Neuronal stem cell (in vitro differentiated cells): ENCODE results near the gene CCDC85B.

ENCODE experiments used
- DNase-seq: peaks from one replicate; pipeline ENCODE4 v3.0.0-alpha.2; 2013; ENCODE audit warnings: low spot score
- H2AFZ ChIP-seq: one replicate; pipeline ENCODE4 v1.6.1; 2013; ENCODE audit warnings: mild to moderate bottlenecking, low read length, inconsistent platforms
- H2AK5ac ChIP-seq: 2 replicates; pipeline ENCODE4 v1.6.1; 2013; ENCODE audit warnings: low read depth, mild to moderate bottlenecking, inconsistent platforms, low read length, moderate library complexity, mixed read lengths
- H2BK120ac ChIP-seq: 2 replicates; pipeline ENCODE4 v1.6.1; 2013; ENCODE audit warnings: low read depth, mild to moderate bottlenecking, inconsistent platforms, low read length, moderate library complexity, mixed read lengths
- H2BK12ac ChIP-seq: one replicate; pipeline ENCODE4 v1.6.1; 2013; ENCODE audit warnings: low read length, inconsistent platforms
- H2BK15ac ChIP-seq: 2 replicates; pipeline ENCODE4 v1.6.1; 2013; ENCODE audit warnings: mild to moderate bottlenecking, low read length, inconsistent platforms, mixed read lengths
- H2BK5ac ChIP-seq: one replicate; pipeline ENCODE4 v1.6.1; 2013; ENCODE audit warnings: inconsistent platforms, mild to moderate bottlenecking, low read length, moderate library complexity
- H3K14ac ChIP-seq: one replicate; pipeline ENCODE4 v1.6.1; 2013; ENCODE audit warnings: low read length, inconsistent platforms
- H3K18ac ChIP-seq: 2 replicates; pipeline ENCODE4 v1.6.1; 2013; ENCODE audit warnings: low read length, inconsistent platforms
- H3K23ac ChIP-seq: 2 replicates; pipeline ENCODE4 v1.6.1; 2013; ENCODE audit warnings: low read depth, mild to moderate bottlenecking, mixed read lengths, low read length, inconsistent platforms; ENCODE audit not compliant: poor library complexity
- H3K27ac ChIP-seq: replicated peaks from 3 replicates; pipeline ENCODE4 v1.5.1; 2013; ENCODE audit warnings: low read length, inconsistent platforms
- H3K27me3 ChIP-seq, 3 experiments: 2 replicates each; pipeline ENCODE4 v1.6.1; 2013; ENCODE audit warnings: low read length in 3 of 3, mild to moderate bottlenecking in 2 of 3, inconsistent platforms in 1 of 3, low read depth in 1 of 3, mixed read lengths in 1 of 3, moderate library complexity in 1 of 3; ENCODE audit not compliant: control insufficient read depth in 3 of 3, insufficient read depth in 3 of 3
- H3K36me3 ChIP-seq, 2 donors: replicated peaks in 1 of 2; 2 replicates each; pipeline ENCODE4 v1.6.1; 2013; ENCODE audit warnings: low read length in 2 of 2; ENCODE audit not compliant: control insufficient read depth in 2 of 2, insufficient read depth in 2 of 2
- H3K4ac ChIP-seq: 2 replicates; pipeline ENCODE4 v1.6.1; 2013; ENCODE audit warnings: inconsistent platforms, mild to moderate bottlenecking, low read length, moderate library complexity
- H3K4me1 ChIP-seq, 2 donors: 1 replicate in 1 of 2; 2 replicates in 1 of 2; pipeline ENCODE4 v1.6.1; 2013; ENCODE audit warnings: low read length in 2 of 2, low read depth in 1 of 2; ENCODE audit not compliant: control insufficient read depth in 2 of 2, insufficient read depth in 1 of 2
- H3K4me2 ChIP-seq: one replicate; pipeline ENCODE4 v1.6.1; 2013; ENCODE audit warnings: mild to moderate bottlenecking, low read length, inconsistent platforms; ENCODE audit not compliant: insufficient read depth, poor library complexity, severe bottlenecking
- H3K4me3 ChIP-seq, 2 donors: 2 replicates each; pipeline ENCODE4 v1.5.1; 2013; ENCODE audit warnings: low read length in 2 of 2, mild to moderate bottlenecking in 2 of 2, inconsistent platforms in 1 of 2, moderate library complexity in 1 of 2
- H3K79me1 ChIP-seq: one replicate; pipeline ENCODE4 v1.6.1; 2013; ENCODE audit warnings: low read depth, mild to moderate bottlenecking, inconsistent platforms, low read length, moderate library complexity
- H3K9ac ChIP-seq: one replicate; pipeline ENCODE4 v1.6.1; 2013; ENCODE audit warnings: mild to moderate bottlenecking, low read depth, low read length, inconsistent platforms; ENCODE audit not compliant: poor library complexity
- H3K9me3 ChIP-seq, 2 donors: replicated peaks in 1 of 2; 2 replicates each; pipeline versions ENCODE3 to v1.6.1; 2013; ENCODE audit warnings: low read length in 2 of 2, mild to moderate bottlenecking in 2 of 2, inconsistent platforms in 1 of 2, low read depth in 1 of 2, mixed read lengths in 1 of 2, moderate library complexity in 1 of 2; ENCODE audit not compliant: control insufficient read depth in 2 of 2, insufficient read depth in 1 of 2
- H4K8ac ChIP-seq: one replicate; pipeline ENCODE4 v1.6.1; 2013; ENCODE audit warnings: low read depth, mild to moderate bottlenecking, inconsistent platforms, low read length, moderate library complexity
- H4K91ac ChIP-seq: one replicate; pipeline ENCODE4 v1.6.1; 2013; ENCODE audit warnings: low read length, low read depth, mild to moderate bottlenecking, inconsistent platforms; ENCODE audit not compliant: poor library complexity
- WGBS, 2 donors: extraction: QIAGEN DNeasy Blood & Tissue Kit; methylation state at CpG; one replicate each; pipeline ENCODE4 v1.1.7; 2013; ENCODE audit warnings: missing lambda C conversion rate in 2 of 2, mixed read lengths in 1 of 2; ENCODE audit not compliant: insufficient read length in 2 of 2, insufficient replicate concordance in 1 of 2; ENCODE audit errors: extremely low coverage in 2 of 2; 5-methylcytosine and 5-hydroxymethylcytosine counted together

The CCDC85B gene

DNA sequence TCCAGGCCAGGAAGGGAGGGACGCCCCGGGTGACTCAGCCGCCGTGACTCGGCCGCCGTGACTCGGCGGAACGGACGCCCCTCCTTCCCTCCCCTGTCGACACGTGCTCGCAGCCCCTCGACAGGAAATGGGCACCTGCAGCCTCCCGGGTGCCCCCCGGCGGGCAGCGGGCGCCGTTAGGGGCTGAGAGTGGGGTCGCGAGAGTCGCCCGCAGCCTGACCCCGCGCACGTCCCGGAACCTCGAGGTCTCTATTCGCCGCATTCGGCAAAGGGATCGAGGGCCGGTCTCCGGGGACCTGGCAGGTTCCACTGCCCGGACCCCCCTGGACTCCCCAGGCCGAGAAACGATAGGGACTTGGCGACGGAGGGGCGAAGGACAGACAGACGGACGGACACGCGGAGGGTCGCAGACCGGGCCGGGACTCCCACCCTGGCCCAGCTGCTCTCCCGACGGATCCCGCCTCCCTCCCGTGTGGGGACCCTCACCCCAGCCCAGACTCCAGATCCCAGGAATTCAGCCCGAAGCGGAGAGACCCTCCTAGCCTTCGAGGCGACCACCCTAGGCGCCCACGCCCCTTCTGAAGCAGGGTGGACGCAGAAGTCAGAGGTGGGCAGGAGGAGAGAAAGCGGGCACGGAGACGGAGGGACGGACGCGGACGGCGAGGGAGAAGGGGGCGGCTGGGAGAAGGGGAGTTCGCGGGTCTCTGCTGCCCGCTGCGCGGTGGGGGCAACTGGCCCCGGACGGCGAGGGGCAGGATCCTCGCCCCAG is 9.1 kb downstream of the CCDC85B start:
- Histone ChIP-seq H2AFZ (peak overlapping the region; percentile 94), H2BK5ac (no peak overlapping the region), H3K36me3 (no peaks in the 10 kb centered on the region), H3K9ac (peak overlapping the region; percentile 63), H4K91ac (no peak overlapping the region), H3K79me1 (no peaks in the 10 kb centered on the region), H2AK5ac (peak overlapping the region; percentile 88), H3K14ac (peak overlapping the region; percentile 97), H3K4me3 (peak overlapping the region; percentile 53 to 70), H3K4me1 (peaks cover 11 to 12% of the 10 kb centered on the region in 2 donors), H3K9me3 (peaks cover 0 to 2% of the 10 kb centered on the region in 2 donors), H3K27me3 (peaks cover 20 to 53% (median 21%) of the 10 kb centered on the region in 3 experiments), H3K4ac (no peak overlapping the region), H2BK12ac (peak overlapping the region; percentile 16), H3K27ac (no peak overlapping the region), H4K8ac (no peak overlapping the region), H2BK120ac (peak overlapping the region; percentile 74), H2BK15ac (peak overlapping the region; percentile 32), H3K18ac (peak overlapping the region; percentile 78), H3K23ac (peak overlapping the region; percentile 96), H3K4me2 (peak overlapping the region; percentile 97)
- WGBS, 2 donors: no CpG with 5 or more reads among the region's 78 CpGs
- DNase-seq: no peak

DNA sequence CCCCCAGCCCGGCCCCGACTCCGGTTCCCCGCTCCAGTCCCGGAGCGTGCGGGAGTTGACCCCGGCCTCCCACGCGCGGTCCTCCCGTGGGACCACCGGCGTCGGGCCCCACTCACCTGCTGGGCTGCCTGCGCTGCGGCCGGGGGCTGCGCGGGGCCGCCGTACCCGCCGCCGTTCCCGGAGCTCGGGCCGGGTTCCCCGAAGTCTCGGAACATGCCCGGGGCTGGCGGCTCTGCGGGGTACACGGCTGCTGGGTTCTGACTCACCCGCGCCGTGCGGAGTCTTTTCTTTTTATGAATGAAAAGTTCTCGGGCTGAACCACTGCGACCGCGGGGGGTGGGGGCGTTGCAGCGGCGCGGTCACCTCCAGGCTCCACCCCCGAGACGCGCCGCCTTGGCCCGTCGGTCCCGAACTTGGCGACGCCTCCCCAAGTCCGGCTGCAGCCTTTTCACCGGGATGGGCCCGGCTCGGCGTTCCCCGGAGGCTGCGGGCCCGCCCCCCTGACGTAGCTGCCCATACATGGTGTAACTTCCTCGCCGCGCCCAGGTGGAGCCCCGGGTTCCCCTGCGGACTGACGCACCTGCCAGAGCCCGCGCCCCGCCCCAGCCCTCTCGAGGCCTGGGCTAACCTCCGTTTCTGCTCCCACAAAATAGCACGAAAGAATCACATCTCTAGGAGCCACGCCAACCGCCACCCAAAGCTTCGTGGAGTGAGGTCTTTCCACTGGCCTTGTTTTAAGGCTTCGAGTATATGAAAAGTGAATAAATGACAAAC is 9.8 kb downstream of the CCDC85B start, which contains the start of gene FOSL1:
Gene FOSL1, minus strand, starts transcription at position 264 of the 774 bp plus-strand sequence. Its CDS starts 49 bp downstream, at position 215.
- Histone ChIP-seq H2BK15ac (peak within 1 kb of the TSS; percentile 32), H3K4me1 (peaks cover 11 to 12% of the 10 kb centered on the region in 2 donors), H3K36me3 (no peaks in the 10 kb centered on the region), H3K14ac (peak within 1 kb of the TSS; percentile 97), H3K4me2 (peak within 1 kb of the TSS; percentile 97), H3K9ac (peak within 1 kb of the TSS; percentile 63), H4K91ac (no peak within 1 kb of the TSS), H3K18ac (peak within 1 kb of the TSS; percentile 78), H2AFZ (peak within 1 kb of the TSS; percentile 94), H3K79me1 (no peaks in the 10 kb centered on the region), H3K27me3 (peaks cover 20 to 53% (median 21%) of the 10 kb centered on the region in 3 experiments), H2BK12ac (peak within 1 kb of the TSS; percentile 16), H3K23ac (peak within 1 kb of the TSS; percentile 96), H3K27ac (no peak within 1 kb of the TSS), H3K9me3 (peaks cover 0 to 2% of the 10 kb centered on the region in 2 donors), H4K8ac (no peak within 1 kb of the TSS), H2AK5ac (peak within 1 kb of the TSS; percentile 88), H3K4me3 (peak within 1 kb of the TSS; percentile 53 to 70), H3K4ac (no peak within 1 kb of the TSS), H2BK5ac (no peak within 1 kb of the TSS), H2BK120ac (peak within 1 kb of the TSS; percentile 74)
- WGBS, 2 donors: no CpG with 5 or more reads among the region's 80 CpGs
- no peak for DNase-seq

DNA sequence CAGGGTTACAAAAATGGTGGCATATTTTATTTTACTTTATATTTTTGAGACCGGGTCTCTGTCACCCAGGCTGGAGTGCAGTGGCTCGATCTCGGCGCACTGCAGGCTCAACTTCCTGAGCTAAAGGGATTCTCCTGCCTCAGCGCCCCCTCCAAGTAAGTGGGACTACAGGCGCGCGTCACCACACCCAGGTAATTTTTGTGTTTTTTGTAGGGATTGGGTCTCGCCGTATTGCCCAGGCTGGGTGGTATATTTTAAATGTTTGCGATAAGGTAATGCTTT is 10.4 kb downstream of the CCDC85B start:
- no peak overlapping the region for H3K18ac ChIP-seq
- H2BK5ac ChIP-seq: no peak overlapping the region
- H3K9me3 ChIP-seq: peaks cover 0 to 2% of the 10 kb centered on the region in 2 donors
- no CpG with 5 or more reads among the region's 11 CpGs for WGBS, 2 donors
- DNase-seq: no peak
- H3K14ac ChIP-seq: no peak overlapping the region
- H2BK12ac ChIP-seq: no peak overlapping the region
- peaks cover 11 to 12% of the 10 kb centered on the region in 2 donors for H3K4me1 ChIP-seq
- no peak overlapping the region for H4K91ac ChIP-seq
- H2BK15ac ChIP-seq: no peak overlapping the region
- peaks cover 20 to 53% (median 21%) of the 10 kb centered on the region in 3 experiments for H3K27me3 ChIP-seq
- peak overlapping the region in 1 of 2 donors; percentile 53 for H3K4me3 ChIP-seq
- no peaks in the 10 kb centered on the region for H3K79me1 ChIP-seq
- no peak overlapping the region for H3K9ac ChIP-seq
- no peak overlapping the region for H2AK5ac ChIP-seq
- H2BK120ac ChIP-seq: no peak overlapping the region
- H2AFZ ChIP-seq: peak overlapping the region; percentile 94
- no peak overlapping the region for H4K8ac ChIP-seq
- H3K36me3 ChIP-seq: no peaks in the 10 kb centered on the region
- no peak overlapping the region for H3K27ac ChIP-seq
- H3K4ac ChIP-seq: no peak overlapping the region
- H3K23ac ChIP-seq: no peak overlapping the region
- no peak overlapping the region for H3K4me2 ChIP-seq

DNA sequence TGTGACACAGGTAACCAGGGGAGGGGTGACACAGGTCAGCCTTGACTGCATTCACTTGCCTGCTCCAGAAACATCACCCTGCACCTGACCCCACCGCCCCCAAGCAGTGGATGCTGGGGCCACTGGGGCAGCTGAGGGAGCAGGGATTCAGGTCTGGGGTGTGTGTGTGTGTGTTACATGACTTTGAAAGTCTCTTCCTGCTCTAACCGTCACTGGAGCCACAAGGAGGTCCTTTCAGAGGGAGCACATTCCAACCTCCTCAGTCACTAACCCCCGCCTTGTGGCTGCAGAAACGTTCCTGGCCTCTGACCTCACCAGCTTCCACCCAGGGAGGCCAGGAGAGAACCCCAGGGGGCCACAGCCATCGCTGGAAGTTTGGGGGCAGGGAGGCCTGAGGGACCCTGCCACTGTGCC is 12.6 kb downstream of the CCDC85B start:
- no peak for DNase-seq
- no peak overlapping the region for H3K27ac ChIP-seq

More for the DNA sequence above, 12.6 kb downstream of the CCDC85B start:
- Histone ChIP-seq H4K8ac (no peak overlapping the region), H3K23ac (no peak overlapping the region), H3K36me3 (no peaks in the 10 kb centered on the region), H2BK12ac (peak overlapping the region; percentile 41), H2AFZ (peak overlapping the region; percentile 75), H3K4ac (peak overlapping the region; percentile 10), H3K4me2 (no peak overlapping the region), H3K4me1 (peaks cover 11 to 12% of the 10 kb centered on the region in 2 donors), H3K27me3 (peaks cover 20 to 55% (median 21%) of the 10 kb centered on the region in 3 experiments), H4K91ac (no peak overlapping the region), H3K4me3 (no peak overlapping the region), H3K18ac (peak overlapping the region; percentile 80), H2AK5ac (no peak overlapping the region), H3K9me3 (peaks cover 0 to 2% of the 10 kb centered on the region in 2 donors), H3K79me1 (no peaks in the 10 kb centered on the region), H2BK120ac (no peak overlapping the region), H2BK15ac (no peak overlapping the region), H2BK5ac (no peak overlapping the region), H3K14ac (peak overlapping the region; percentile 89), H3K9ac (peak overlapping the region; percentile 77)
- no CpG with 5 or more reads among the region's 5 CpGs for WGBS, 2 donors
